HG03280 (cell line): ENCODE measurements around the gene PEX1.
A peak's percentile ranks its signal among the peaks of the same experiment; 100 is the strongest.
"Not testable (repeated sequence)": the region's sequence is repeated elsewhere in the genome, so short reads cannot be mapped to it uniquely, and the experiment has no call there.

Source experiments
- ATAC-seq: cut with Tn5 transposase; IDR thresholded peaks from one replicate; pipeline ENCODE4 v1.9.1; 2021; ENCODE audit warnings: mild to moderate bottlenecking, moderate library complexity; ENCODE audit not compliant: unreplicated experiment

The PEX1 gene

GRCh38 chr7:92528188-92528957 lies at the start of gene PEX1, which contains the start of gene RBM48:
TSS of gene PEX1 (minus strand) at chr7:92528520. CDS start at chr7:92528435, 85 bp downstream.
TSS of gene RBM48 (plus strand) at chr7:92528795. CDS start at chr7:92528814, 19 bp downstream.
- peak; percentile 94 for ATAC-seq

- no peak for ATAC-seq
Measured at GRCh38 chr7:92576296-92576695, 48.0 kb upstream of the PEX1 start.

GRCh38 chr7:92569137-92569536 lies 40.8 kb upstream of the PEX1 start:
- no peak for ATAC-seq

- no peak for ATAC-seq
Measured at GRCh38 chr7:92567460-92567859, 39.1 kb upstream of the PEX1 start.

- no peak for ATAC-seq
Measured at GRCh38 chr7:92563345-92563744, 35.0 kb upstream of the PEX1 start.

GRCh38 chr7:92560602-92561001 lies 32.3 kb upstream of the PEX1 start:
- ATAC-seq, result no peak

- ATAC-seq, result no peak
Measured at GRCh38 chr7:92557808-92558362, 29.6 kb upstream of the PEX1 start.

GRCh38 chr7:92557249-92557648 lies 28.9 kb upstream of the PEX1 start:
- ATAC-seq, result no peak

GRCh38 chr7:92550194-92550593 lies 21.9 kb upstream of the PEX1 start:
- ATAC-seq, result no peak

GRCh38 chr7:92547579-92547978 lies 19.3 kb upstream of the PEX1 start:
- no peak for ATAC-seq

GRCh38 chr7:92546856-92547497 lies 18.7 kb upstream of the PEX1 start:
- no peak for ATAC-seq

- not testable (repeated sequence) for ATAC-seq
Measured at GRCh38 chr7:92545116-92545515, 16.8 kb upstream of the PEX1 start.

- not testable (repeated sequence) for ATAC-seq
Measured at GRCh38 chr7:92543542-92543941, 15.2 kb upstream of the PEX1 start.

- no peak for ATAC-seq
Measured at GRCh38 chr7:92534572-92534971, 6.3 kb upstream of the PEX1 start.

- no peak for ATAC-seq
Measured at GRCh38 chr7:92528958-92529264, 591 bp upstream of the PEX1 start.

- ATAC-seq, result peak; percentile 20
Measured at GRCh38 chr7:92527300-92528187, 776 bp downstream of the PEX1 start.

GRCh38 chr7:92523110-92523509 lies 5.2 kb downstream of the PEX1 start:
- ATAC-seq, result no peak

- no peak for ATAC-seq
Measured at GRCh38 chr7:92520024-92520423, 8.3 kb downstream of the PEX1 start.

- no peak for ATAC-seq
Measured at GRCh38 chr7:92517631-92518030, 10.7 kb downstream of the PEX1 start.

- ATAC-seq, result no peak
Measured at GRCh38 chr7:92513167-92513902, 15.0 kb downstream of the PEX1 start.

GRCh38 chr7:92508946-92509345 lies 19.4 kb downstream of the PEX1 start:
- ATAC-seq, result no peak
